HG03108 (cell line): ENCODE data around the gene MROH2A.

Experiments used
- ATAC-seq: cut with Tn5 transposase; IDR thresholded peaks from one replicate; pipeline ENCODE4 v1.9.1; 2021; ENCODE audit warnings: moderate library complexity; ENCODE audit not compliant: unreplicated experiment

MROH2A gene

DNA sequence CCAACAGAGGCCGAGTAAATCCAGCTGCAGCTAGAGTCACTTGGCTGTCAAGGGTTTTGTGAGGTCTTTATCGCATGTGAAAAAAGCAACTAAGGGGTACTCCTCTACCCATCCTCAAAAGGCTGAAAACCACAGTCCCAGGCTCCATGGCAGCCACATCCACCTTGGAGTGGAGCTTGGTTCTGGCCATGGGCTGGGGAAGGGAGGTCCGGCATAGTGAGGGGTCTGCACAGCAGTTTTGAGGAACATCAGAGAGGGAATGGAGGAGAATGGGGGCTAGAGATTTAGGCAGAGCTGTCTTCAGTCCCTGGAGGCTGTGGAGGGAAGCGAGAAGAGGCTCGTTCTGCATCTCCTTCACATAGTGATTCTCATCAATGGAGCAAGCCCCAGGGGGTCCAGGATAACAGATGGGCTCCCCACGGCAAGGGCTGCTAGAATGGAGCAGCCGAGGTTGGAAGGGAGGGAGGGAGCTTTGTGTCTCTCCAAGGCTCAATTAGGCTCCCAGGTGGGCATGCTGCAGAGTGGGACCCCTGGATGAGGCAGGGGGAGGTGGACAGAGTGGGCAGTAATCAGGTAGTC lies 21.0 kb downstream of the MROH2A start:
- no peak for ATAC-seq

DNA sequence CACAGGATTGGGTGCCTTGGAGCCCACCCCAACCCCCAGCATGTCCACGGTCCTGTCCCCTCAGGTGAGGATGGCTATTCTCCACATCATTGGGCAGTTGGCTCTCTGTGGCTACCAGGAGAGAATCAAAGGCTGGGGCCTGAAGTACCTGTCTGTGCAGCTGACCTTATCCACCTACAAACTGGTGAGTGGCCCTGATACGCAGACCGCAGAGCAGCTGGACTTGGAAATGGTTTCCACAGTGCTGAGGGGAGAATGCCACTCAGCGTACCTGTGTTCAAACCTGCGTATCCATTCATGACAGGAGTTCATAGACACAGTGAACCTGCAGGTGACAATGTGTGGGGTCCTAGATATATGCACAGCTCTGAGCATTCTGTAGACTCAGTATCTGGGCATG lies 21.6 kb downstream of the MROH2A start:
- ATAC-seq, result no peak

DNA sequence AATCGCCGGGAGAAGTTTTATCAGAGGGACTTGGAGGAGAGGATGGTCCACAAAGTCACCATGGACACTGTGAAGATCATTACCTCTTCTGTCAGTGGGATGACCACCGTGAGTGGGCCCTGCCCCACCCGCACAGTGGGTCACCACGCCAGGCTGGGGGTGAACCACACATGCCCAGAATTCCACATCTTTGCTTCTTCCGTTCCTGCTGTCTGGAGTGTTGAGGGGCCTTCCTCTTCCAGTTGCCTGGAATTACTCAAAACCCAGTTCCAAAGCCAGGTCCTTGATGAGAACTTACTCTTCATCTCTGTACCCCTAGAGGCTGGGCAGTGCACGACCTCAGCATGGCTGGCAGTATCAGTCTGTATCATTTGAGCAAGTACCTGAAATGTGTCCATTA lies 22.1 kb downstream of the MROH2A start:
- ATAC-seq, result no peak

DNA sequence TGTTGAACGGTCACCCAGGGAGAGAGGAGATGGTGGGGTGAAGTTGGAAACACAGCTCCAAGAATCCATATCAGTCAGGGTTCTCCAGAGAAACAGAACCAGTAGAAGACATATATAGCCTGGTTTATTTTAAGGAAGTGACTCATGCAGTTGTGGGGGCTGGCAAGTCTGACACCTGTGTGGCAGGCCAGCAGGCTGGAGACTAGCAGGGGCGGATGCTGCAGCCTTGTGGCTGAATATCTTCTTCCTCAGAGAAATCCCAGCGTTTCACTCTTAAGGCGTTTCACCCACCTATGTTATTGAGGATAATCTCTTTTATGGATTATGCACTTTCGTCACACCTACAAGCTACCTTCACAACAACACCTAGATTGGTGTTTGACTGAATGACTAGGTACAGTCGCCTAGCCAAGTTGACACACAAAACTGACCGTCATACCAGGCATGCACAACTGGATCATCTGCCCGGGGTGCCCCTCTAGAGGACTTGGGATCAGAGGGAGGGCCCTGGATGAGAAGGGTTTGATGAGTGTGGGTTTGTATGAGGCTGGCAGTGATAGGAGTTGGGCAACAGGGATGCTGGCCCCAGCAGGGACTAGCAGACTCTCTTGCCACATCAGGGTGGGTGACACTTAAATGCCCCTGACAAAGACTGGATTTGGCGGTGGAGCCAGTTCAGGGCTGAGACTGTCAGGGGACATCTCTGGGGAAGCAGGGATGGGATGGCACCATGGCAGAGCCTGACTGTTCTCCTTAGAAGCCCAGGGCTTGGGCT lies 23.4 kb downstream of the MROH2A start:
- no peak for ATAC-seq

DNA sequence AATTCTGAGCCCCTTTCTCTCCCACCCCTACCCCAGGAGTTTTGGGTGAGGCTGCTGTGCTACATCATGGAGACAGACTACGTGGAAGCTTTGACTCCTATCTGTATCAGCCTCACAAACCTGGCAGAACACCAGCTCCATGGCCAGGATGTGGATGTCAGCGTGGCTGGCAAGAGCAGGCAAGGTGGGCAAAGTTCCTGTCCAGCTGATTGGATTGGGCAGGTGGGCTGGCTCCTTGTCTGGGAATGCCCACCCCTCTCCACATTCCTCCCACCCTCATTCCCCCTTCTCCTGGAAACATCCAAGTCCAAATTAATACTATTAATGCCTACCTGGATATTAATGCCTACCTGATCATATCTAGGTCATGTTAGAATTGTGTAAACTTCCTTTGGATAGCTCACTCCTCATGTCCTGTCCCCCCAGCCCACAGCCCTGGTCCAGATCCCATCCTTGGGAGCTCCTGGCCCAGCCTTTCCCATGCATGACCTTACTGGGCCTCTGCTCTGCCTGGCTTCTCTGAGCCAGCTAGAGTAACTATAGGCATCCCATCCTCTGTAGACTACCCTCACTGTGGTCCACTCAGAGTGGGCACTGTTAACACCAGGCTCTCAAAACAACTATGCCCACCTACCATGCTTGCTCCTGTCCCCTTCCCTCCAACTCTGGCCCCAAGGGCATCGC lies 24.1 kb downstream of the MROH2A start:
- ATAC-seq, result no peak

DNA sequence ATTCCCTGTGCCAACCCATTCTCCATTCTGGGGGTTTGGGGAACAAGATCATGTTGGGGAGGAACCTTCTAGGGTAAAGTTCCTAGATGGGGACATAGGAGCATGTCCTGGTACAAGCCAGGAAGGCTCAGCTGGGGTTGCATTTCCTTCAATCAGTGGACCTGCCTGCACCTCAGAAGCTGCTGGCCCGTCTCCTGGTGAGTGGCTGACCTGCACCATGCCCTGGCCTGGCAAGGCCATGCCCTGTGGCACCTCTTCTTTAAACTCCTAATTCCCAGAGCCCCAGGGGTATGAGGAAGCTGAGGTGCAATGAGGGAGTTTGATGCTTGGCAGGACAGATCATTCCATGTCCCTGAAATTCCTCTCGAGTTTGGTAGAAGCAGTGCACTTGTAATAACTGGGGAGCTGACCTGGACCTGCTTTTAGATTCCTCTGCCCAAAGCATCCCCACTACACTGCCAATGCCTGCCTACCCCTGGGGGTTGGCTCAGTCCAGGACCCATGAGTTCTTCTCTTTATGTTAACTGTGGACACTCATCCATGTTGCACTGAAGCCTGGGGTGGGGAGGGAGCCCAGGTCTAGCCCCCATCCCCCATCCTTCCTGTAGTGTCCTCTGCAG lies 25.3 kb downstream of the MROH2A start:
- no peak for ATAC-seq

DNA sequence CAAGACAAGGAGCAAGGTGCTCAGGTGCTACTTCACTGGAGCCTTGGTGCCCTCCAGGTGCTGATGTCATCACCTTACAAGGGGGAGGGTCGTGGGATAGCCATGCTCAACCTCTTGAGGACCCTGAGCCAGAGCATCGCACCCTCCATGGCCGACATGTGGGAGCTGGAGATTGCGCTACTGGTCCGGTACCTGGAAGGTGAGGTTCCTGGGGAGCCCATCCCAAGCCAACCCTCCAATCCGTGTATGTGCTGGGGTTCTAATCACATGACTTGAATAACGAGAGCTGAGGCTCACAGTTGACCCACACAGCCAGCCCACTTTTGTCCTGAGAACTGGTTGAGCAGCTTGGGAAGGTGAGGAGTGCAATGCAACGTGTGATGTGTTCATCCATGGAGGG lies 25.9 kb downstream of the MROH2A start:
- no peak for ATAC-seq

DNA sequence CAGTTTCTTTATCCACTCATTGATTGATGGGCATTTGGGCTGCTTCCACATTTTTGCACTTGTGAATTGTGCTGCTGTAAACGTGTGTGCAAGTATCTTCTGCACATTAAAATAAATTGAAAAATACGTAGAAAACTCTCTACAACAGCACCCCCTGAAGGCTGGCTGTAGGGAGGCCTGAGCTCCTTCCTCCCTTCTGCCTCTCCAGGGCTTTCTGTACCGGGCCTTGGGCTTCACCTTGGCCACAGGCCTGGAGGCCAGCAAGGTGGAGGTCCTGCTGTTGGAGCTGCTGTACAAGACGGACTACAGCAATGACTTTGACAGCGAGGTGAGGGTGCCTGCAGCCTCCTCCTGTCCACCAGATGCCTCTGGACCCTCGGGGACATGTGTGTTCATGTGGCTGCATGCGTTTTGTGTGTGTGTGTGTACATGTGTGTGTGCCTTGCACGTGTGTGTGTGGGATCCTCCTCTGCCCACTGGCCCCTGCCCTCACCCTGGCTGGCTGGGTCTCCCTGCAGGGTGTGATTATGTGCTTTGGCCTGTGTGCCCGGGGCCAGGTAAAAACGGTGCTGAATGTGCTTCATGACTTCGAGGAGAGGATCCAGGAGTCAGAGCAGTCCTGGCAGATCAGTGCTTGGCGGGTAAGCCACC lies 29.2 kb downstream of the MROH2A start:
- no peak for ATAC-seq

DNA sequence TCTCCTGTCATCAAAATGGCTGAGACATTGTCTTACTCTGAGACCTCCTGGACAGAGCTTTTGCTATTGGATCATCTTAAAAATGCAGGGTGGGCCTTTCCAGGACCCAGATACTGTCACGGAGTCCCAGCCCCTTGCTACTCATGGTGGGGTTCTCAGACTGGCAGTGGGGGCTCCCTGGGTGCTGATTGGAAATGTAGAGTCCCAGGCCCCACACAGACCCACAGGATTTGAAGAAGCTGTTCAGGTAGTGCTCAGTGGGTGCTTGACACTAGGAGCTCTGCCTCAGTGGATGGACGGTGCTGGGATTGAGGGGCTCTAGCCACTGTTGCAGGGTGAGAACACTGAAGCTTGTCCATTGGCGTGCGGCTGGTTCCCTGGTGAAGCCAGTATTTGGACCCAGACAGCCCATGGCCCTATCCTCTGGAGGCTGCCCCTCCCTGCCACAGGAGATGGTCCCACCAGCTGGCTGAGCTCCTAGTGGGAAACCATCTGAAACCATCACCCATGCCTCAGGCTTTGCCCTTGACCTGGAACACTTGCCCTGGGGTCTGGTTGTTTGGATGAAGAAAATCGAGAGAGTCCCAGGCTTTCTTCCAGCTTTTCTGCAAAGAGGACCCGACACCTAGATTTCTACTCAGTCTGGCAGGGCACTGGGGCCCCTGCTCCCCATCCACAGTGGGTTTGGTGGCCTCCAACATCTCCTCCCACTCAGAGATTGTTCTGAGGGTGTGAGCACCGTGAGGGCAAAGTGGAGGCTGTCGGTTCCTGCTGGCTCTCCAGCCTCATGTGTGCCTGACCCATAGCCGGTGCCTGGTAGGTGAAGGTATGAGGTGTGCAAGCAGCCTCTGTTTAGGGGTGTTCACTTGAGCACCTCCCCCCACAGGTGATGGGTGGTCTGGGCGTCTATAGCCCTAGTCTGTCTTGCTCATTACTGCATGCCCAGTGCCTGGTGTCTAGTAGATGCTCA lies 30.1 kb downstream of the MROH2A start:
- ATAC-seq, result no peak

DNA sequence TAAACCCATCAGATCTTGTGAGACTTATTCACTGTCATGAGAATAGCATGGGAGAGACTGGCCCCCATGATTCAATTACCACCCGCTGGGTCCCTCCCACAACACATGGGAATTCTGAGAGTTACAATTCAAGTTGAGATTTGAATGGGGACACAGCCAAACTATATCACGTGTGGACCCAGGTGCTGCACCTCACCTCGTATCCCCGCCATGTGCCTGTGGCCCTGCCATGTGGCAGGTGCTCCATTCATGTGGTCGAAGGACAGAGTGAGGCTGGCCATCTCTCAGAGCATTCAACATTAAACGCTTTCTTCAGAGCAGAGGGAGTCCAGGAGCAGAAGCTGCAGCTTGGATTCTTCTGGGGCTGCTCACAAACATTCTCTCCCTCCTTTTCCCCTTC lies 32.3 kb downstream of the MROH2A start:
- no peak for ATAC-seq

DNA sequence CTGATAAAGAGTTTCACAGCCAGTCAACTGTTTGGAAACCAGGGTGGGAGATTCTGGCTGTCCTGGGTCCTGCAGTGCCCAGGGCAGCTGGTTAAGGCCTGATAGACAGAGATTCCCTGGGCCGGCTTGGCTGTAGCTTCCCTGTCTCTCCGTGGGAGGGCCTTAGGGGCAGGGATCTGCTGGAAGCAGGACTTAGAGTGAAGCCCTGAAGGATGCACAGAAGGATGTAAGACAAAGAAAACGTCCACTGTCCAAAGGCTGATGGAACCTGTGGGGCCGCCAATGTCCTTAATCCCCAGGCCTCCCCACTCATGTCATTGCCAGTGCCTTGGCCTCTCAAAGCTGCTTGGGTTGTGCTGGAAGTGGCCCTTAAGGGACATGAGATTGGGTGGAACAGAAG lies 33.0 kb downstream of the MROH2A start:
- no peak for ATAC-seq

DNA sequence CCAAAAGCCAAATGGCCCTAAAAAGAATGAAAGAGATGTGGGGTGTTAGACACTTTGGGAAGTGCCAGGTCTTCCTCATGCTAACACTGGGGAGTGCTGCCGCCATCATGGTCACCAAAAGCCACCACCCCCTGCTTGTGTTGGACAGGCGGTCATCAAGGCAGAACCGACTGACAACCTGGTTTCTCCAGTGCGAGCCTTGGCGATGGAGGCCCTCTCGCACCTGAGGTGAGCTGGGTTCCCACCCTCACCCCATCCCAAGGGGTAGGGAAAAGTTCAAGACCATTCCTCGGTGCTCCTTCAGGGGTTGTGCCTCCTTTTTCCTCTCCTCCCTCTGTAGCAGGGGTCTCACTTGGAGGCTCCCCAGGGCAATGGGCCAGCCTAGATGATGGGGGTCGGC lies 33.6 kb downstream of the MROH2A start:
- ATAC-seq, result no peak

DNA sequence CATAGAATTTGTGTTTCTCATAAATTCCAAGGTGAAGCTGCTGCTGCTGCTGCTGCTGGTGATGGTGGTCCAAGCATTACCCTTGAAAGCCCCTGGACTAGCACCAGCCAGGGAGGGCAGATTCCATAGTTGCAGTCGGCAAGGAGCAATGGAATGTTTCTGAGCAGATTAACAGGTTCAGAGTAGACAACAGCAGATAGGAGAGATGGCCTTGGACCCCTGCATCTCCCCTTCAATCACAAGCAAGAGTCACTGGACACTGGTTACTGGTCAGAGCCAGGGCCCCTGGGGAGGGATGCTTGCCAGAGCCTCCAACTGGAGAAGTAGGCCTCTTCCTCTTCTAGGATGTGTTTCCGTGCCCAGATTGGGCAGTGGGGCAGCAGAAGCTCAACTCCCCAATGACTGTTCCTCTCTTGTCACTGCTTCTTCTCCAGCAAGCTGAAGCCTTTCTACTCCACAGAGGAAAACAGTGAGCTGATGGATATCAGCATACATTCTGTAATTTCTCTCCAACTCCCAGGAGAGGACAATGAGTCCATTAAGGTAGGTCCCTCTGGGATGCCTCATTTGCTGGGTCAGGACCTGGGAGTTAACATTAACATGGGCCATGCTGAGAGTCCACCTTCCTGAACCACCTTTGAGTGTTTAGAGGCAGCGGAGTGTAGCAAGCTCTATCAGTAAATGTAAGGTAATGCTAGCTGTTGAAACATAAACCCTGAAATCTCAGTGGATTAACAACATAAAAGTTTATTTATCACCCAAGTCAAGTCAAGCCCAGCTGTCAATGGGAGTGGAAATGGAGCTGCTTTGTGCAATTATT lies 35.3 kb downstream of the MROH2A start:
- no peak for ATAC-seq

DNA sequence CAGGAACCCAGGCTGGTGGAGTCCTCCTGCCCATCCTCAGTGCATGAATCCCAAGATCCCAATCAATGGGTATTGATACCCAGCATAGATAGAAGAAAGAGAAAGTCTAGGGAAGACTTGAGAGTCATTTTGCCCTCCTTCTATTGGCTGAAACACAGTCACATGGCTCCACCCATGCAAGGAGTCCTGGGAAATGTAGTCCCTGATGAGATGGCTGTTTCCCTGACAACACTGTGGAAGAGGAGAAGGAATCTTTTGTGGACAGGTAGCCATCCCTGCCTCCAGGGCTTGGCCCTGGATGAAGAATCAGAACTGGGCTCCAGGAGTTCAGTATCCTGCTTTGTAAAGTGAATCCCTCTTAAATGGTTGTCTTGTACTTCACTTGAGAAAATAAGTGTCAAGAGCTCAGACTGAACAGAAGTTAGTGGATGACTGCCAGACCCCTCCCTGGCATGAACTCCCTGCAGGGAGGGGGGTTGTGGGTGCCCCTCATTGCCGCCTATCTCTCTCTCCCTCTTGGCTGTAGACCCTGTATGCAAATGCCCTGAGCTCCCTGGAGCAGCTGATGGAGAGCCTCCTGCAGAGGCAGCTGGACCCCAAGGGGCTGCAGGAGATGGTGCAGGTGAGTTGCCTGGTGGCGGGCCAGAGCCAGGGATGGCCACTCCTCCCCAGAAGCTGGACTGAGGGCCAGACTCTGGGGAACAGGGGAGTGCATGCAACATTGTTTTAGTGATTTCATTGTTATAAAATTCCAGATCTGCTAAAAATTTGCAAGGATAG lies 36.1 kb downstream of the MROH2A start:
- no peak for ATAC-seq

DNA sequence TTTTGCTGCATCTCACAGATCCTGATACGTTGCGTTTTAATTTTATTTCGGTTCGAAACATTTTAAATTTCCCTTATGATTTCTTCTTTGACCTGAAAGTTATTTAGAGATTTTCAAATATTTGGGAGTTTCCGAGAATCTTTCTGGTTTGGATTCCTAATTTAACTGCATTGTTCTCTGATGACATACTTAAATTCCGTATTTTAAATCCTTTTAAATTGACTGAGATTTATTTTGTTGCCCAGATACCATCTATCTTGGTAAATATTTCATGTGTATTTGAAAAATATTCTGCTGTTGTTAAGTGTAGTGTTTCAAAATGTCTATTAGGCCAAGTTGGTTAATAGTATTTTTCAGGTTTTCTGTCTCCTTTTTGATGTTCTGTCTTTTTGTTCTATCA lies 37.7 kb downstream of the MROH2A start:
- no peak for ATAC-seq

DNA sequence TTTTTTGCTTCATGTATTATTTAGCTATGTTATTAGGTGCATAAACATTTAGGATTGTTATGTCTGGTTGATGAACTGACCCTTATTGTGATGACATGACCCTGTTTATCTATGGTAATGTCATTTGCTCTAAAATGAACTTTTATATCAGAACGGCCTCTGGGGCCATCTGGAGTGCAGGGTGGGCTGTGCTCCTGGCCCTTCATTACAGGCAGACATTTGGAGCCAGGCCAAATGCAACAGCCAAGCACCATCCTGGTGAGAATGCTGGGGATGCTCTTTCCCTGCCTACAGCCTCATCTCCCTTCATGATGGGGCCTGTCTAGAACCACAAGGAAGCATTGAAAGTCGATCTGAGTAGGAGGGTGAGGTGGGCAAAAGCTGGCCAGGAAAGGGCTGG lies 38.2 kb downstream of the MROH2A start:
- ATAC-seq, result no peak

DNA sequence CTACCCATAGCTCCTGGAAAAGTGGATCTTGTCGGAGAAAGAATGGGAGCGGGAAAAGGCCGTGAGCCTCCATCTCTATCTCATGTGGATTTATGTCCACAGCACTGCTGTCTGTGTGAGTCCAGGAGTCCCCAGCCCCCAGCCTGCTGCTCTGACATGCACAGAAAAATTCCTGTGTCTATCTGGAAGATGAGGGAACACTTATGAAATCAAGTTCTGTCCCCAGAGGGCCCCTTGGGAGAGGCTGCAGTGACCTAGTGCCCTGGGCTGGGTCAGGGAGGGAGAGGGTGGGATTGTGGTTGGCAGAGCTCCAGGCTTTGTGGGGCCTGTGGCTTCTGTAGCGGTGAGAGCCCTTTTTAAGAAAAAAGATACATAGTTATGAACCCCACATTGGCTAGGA lies 38.6 kb downstream of the MROH2A start:
- no peak for ATAC-seq

DNA sequence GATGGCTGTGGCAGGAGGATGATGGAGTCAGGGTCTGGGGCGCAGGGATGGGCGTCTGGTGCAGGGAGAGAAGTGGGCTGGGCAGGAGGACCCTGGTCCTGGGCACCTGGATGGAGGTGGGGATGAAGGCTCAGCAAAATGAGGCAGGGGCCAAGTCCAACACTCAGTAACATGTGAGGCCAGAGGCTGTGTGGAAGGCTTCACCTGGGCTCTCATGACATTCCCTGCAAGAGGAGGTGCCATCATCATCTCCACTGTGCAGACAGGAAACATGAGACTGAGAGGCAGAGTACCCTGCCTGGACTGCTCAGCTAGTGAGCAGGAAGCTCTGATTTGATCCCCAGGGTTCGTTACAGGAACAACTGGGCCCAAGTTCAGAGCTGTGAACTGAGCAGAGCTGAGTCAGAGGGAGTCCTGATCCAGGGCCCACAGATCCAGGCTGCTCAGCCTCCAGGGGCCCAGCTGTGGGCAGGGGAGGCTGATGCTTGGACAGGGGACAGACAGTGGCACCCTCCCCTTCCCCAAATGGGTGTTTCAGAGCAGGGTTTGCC lies 39.3 kb downstream of the MROH2A start:
- ATAC-seq, result no peak
